Endometrial microvascular endothelial cells (primary cell): Measurements from ENCODE around the gene FADS2. TPM values are rescaled to one million over a fixed set of nuclear protein-coding genes. Genes with fewer than 3 reads are reported as not detected.

Experiments used
- in situ Hi-C: cut with HindIII; loops from 2 replicates; pipeline ENCODE4 v1.10.0; 2017; ENCODE audit warnings: low sequenced_read_pairs, low pct_unique_long_range_greater_than_20kb; ENCODE audit errors: inconsistent ontology term
- total RNA-seq: library from RNA; depleted of rRNA; stranded (reverse); fragments of >200 nt; gene quantifications from one replicate; pipeline ENCODE4 v1.2.3, GENCODE V29; 2015; ENCODE audit errors: inconsistent ontology term

FADS2 gene
- total RNA-seq, 1 donor from 2014 or later: 121 TPM

GRCh38 chr11:61793083-61793828 lies 34.8 kb upstream of the FADS2 start:
- in situ Hi-C loops: loop anchor here (25.0 kb wide), 1 partner anchor 294 kb away; no protein-coding TSS in a partner anchor

- in situ Hi-C loops: loop anchor here (25.0 kb wide), 1 partner anchor 293 kb away; no protein-coding TSS in a partner anchor
Observed at GRCh38 chr11:61793829-61794204, 34.3 kb upstream of the FADS2 start.

- in situ Hi-C loops: loop anchor here (25.0 kb wide), 1 partner anchor 293 kb away; no protein-coding TSS in a partner anchor
Observed at GRCh38 chr11:61794579-61794978, 33.5 kb upstream of the FADS2 start.

- in situ Hi-C loops: loop anchor here (25.0 kb wide), 1 partner anchor 292 kb away; no protein-coding TSS in a partner anchor
Observed at GRCh38 chr11:61795459-61795858, 32.6 kb upstream of the FADS2 start.

GRCh38 chr11:61795876-61796526 lies 32.1 kb upstream of the FADS2 start:
- in situ Hi-C loops: loop anchor here (25.0 kb wide), 1 partner anchor 291 kb away; no protein-coding TSS in a partner anchor

- in situ Hi-C loops: loop anchor here (25.0 kb wide), 1 partner anchor 290 kb away; no protein-coding TSS in a partner anchor
Observed at GRCh38 chr11:61797263-61797944, 30.7 kb upstream of the FADS2 start.

GRCh38 chr11:61799665-61800284 lies 28.3 kb upstream of the FADS2 start:
- in situ Hi-C loops: loop anchor here (25.0 kb wide), 1 partner anchor 288 kb away; no protein-coding TSS in a partner anchor

- in situ Hi-C loops: no loop called here
Observed at GRCh38 chr11:61800331-61801281, 27.5 kb upstream of the FADS2 start.

GRCh38 chr11:61802605-61803004 lies 25.5 kb upstream of the FADS2 start:
- in situ Hi-C loops: no loop called here

- in situ Hi-C loops: no loop called here
Observed at GRCh38 chr11:61803889-61804647, 24.0 kb upstream of the FADS2 start.

GRCh38 chr11:61805146-61805545 lies 23.0 kb upstream of the FADS2 start:
- in situ Hi-C loops: no loop called here

- in situ Hi-C loops: no loop called here
Observed at GRCh38 chr11:61806785-61807184, 21.3 kb upstream of the FADS2 start.

GRCh38 chr11:61810671-61811175 lies 17.4 kb upstream of the FADS2 start:
- in situ Hi-C loops: loop anchor here (10.0 kb wide), 1 partner anchor 74 kb away; no protein-coding TSS in a partner anchor

- in situ Hi-C loops: loop anchor here (10.0 kb wide), 1 partner anchor 73 kb away; no protein-coding TSS in a partner anchor
Observed at GRCh38 chr11:61811831-61812230, 16.3 kb upstream of the FADS2 start.

GRCh38 chr11:61812736-61813411 lies 15.2 kb upstream of the FADS2 start:
- in situ Hi-C loops: loop anchor here (10.0 kb wide), 1 partner anchor 72 kb away; no protein-coding TSS in a partner anchor

GRCh38 chr11:61814247-61814957 lies 13.7 kb upstream of the FADS2 start:
- in situ Hi-C loops: loop anchor here (10.0 kb wide), 1 partner anchor 70 kb away; no protein-coding TSS in a partner anchor
